Measurements from ENCODE around the gene EPO. TPM values are rescaled to one million over a fixed set of nuclear protein-coding genes. Genes with fewer than 3 reads are reported as not detected.

The EPO gene
- total and polyA plus RNA-seq, 2 of the 8 experiments (the other 6 are each of a cell fraction or from before 2014, with no cell fraction given), result 0.42 to 0.95 TPM

DNA sequence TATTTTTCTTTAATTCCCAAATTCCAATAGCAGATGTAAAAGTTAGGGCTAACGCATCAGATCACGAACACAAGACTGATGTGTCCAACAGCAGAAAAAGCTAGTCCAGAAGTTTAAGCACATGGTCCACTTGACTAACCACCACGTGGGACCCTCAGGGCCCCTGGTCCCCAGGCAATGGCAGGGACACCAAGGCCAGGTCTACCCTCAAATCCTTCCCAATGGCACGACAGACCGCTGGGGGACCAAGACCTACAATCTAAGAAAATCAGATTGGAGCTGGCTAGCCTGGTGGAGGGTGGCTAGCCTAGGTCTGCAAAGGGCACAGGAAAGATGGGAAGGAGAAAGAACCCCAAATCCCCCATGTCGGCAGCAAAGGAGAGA is 27.7 kb upstream of the EPO start:
- peaks cover 6 to 20% (median 12%) of the 10 kb centered on the region in 4 experiments for H3K36me3 ChIP-seq (ENCODE audit: control insufficient read depth in 2 of 4, insufficient read depth in 4 of 4, low read length in 3 of 4)
- H4K91ac ChIP-seq (replicated peaks; ENCODE audit: insufficient read length, low read length), result no peak overlapping the region
- H3K4me3 ChIP-seq (ENCODE audit: extremely low read depth in 1 of 4, insufficient read depth in 2 of 4, low read depth in 3 of 4, low read length in 4 of 4), result peak overlapping the region; percentile 82 to 95 (median 90)
- H3K27ac ChIP-seq (ENCODE audit: low read depth, low read length), result 0 out of 2 replicates have a peak overlapping the region, but pooled peaks have one; percentile 0
- H2BK15ac ChIP-seq (ENCODE audit: low read length), result no peak overlapping the region
- no peak overlapping the region for H2BK120ac ChIP-seq (replicated peaks; ENCODE audit: low read depth, low read length)
- H3K23ac ChIP-seq (ENCODE audit: insufficient read length), result no peak overlapping the region
- H3K23me2 ChIP-seq (ENCODE audit: low read depth, low read length), result peaks cover 15% of the 10 kb centered on the region
- H3K56ac ChIP-seq (replicated peaks; ENCODE audit: insufficient read length, low read depth, low read length), result no peak overlapping the region
- peaks cover 28 to 41% of the 10 kb centered on the region in 2 experiments for H4K20me1 ChIP-seq (replicated peaks in 1 of 2; ENCODE audit: control insufficient read depth in 1 of 2, insufficient read depth in 2 of 2, low read length in 2 of 2)
- CTCF ChIA-PET (ENCODE audit: partially characterized antibody), result interaction anchor here (0.8 to 20.7 kb wide), 25 partner anchors 13 to 223 kb away, joined by 3 to 254 read pairs (median 6); partner anchors contain the start of genes EPHB4, FBXO24, MOSPD3 and PCOLCE
- no peak for DNase-seq (ENCODE audit: low read depth in 1 of 2, low spot score in 2 of 2)
- no peaks in the 10 kb centered on the region for H3K27me3 ChIP-seq (replicated peaks in 1 of 4; ENCODE audit: control insufficient read depth in 3 of 4, extremely low read depth in 1 of 4, insufficient read depth in 3 of 4, low read length in 3 of 4)
- no peak overlapping the region for H4K8ac ChIP-seq (ENCODE audit: extremely low read depth, insufficient read depth, low read length)
- WGBS, 2 experiments (ENCODE audit: extremely low coverage in 1 of 2, insufficient coverage in 1 of 2, insufficient read length in 1 of 2, insufficient replicate concordance in 2 of 2, low coverage in 1 of 2, low lambda C conversion rate in 2 of 2, missing lambda C conversion rate in 1 of 2), result 49% methylated on average over 6 of the region's 6 CpGs; no CpG with 5 or more reads in 1 of the 2 experiments
- H3K9me3 ChIP-seq (ENCODE audit: insufficient read depth in 2 of 2, low read depth in 1 of 2, low read length in 1 of 2), result no peaks in the 10 kb centered on the region
- POLR2A ChIA-PET (ENCODE audit: partially characterized antibody), result interaction anchor here (0.8 to 14.3 kb wide), 15 partner anchors 13 to 263 kb away, joined by 3 to 257 read pairs (median 4); partner anchors contain the start of genes FBXO24, LRCH4, MEPCE and MOSPD3
- H2AFZ ChIP-seq (ENCODE audit: low read length), result no peak overlapping the region
- no peak overlapping the region for H3K4ac ChIP-seq (replicated peaks; ENCODE audit: insufficient read length, low read depth, low read length)
- H2BK5ac ChIP-seq (ENCODE audit: low read depth, low read length), result peak overlapping the region; percentile 83; the same call in 1 of the 2 replicates
- peak overlapping the region; percentile 91; the same call in 1 of the 2 replicates for H2AK5ac ChIP-seq (ENCODE audit: low read depth, low read length)
- peaks cover 19 to 60% of the 10 kb centered on the region in 2 experiments for H3K79me2 ChIP-seq (ENCODE audit: control insufficient read depth in 1 of 2, insufficient read depth in 2 of 2, low read length in 2 of 2)
- peaks cover 6 to 20% (median 12%) of the 10 kb centered on the region in 4 experiments for H3K4me1 ChIP-seq (replicated peaks in 1 of 4; ENCODE audit: control insufficient read depth in 3 of 4, insufficient read depth in 4 of 4, low read length in 3 of 4)
- no peak for FAIRE-seq
- H2BK12ac ChIP-seq (ENCODE audit: low read depth, low read length), result no peak overlapping the region
- no peak overlapping the region for H3K18ac ChIP-seq (ENCODE audit: extremely low read depth, low read length)
- no peak overlapping the region for H3K14ac ChIP-seq (ENCODE audit: insufficient read length)
- peak overlapping the region in 3 of 4 experiments; percentile 83 to 95 (median 86); a peak in 5 of 7 replicates for H3K9ac ChIP-seq (replicated peaks in 1 of 4; ENCODE audit: extremely low read depth in 1 of 4, low read depth in 3 of 4, low read length in 3 of 4)
- no peak overlapping the region for H4K5ac ChIP-seq (ENCODE audit: insufficient read length, low read depth, low read length)
- H3K79me1 ChIP-seq (ENCODE audit: low read depth, low read length), result peaks cover 14% of the 10 kb centered on the region
- H2BK20ac ChIP-seq (ENCODE audit: low read length), result no peak overlapping the region
- H3K4me2 ChIP-seq (ENCODE audit: insufficient read depth in 1 of 2, low read depth in 2 of 2, low read length in 2 of 2), result peak overlapping the region; percentile 83 to 88
- TF ChIP-seq TAF1 (IDR thresholded peaks at IDR 0.05; ENCODE audit: low read depth, low read length) (no peak), TBP (IDR thresholded peaks at IDR 0.05; ENCODE audit: low read depth, low read length) (no peak), BRCA1 (IDR thresholded peaks at IDR 0.05; ENCODE audit: low read depth, low read length) (no peak)
- TF ChIP-seq, protein P1, sequence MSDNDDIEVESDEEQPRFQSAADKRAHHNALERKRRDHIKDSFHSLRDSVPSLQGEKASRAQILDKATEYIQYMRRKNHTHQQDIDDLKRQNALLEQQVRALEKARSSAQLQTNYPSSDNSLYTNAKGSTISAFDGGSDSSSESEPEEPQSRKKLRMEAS (IDR thresholded peaks at IDR 0.05), result no peak
- TF ChIP-seq, protein P2, sequence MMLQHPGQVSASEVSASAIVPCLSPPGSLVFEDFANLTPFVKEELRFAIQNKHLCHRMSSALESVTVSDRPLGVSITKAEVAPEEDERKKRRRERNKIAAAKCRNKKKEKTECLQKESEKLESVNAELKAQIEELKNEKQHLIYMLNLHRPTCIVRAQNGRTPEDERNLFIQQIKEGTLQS (IDR thresholded peaks at IDR 0.05; ENCODE audit: insufficient read depth, low read depth, low read length), result no peak

Measured in H1 (cell line).